ENCODE data around the gene NUBP2. TPM values are rescaled to one million over a fixed set of nuclear protein-coding genes. Genes with fewer than 3 reads are reported as not detected.

The NUBP2 gene
- total RNA-seq, 1 experiment from 2014 or later = 95.1 TPM

- no peaks in the 10 kb centered on the region for H3K36me3 ChIP-seq (ENCODE audit: low read depth, low read length)
Measured at GRCh38 chr16:1772908-1773702, 9.7 kb upstream of the NUBP2 start, which contains the start of gene MRPS34. Gene MRPS34 (minus strand): TSS chr16:1773134. CDS start chr16:1773119, 15 bp downstream.

GRCh38 chr16:1773703-1774447, 8.9 kb upstream of the NUBP2 start:
- TSS peak; percentile 6 for BruUV-seq (replicated peaks)
- Histone ChIP-seq H3K27me3 (ENCODE audit: low read length) (no peaks in the 10 kb centered on the region), H2AFZ (ENCODE audit: low read length) (0 out of 2 replicates have a peak overlapping the region, but pooled peaks have one; percentile 63), H3F3A (ENCODE audit: low read length, unreplicated experiment) (no peaks in the 10 kb centered on the region), H3K79me2 (ENCODE audit: low read length) (peaks cover 34% of the 10 kb centered on the region), H3K36me3 (ENCODE audit: low read depth, low read length) (no peaks in the 10 kb centered on the region), H3K4me3 (ENCODE audit: low read length) (peak overlapping the region; percentile 86), H3K9me2 (replicated peaks; ENCODE audit: low read length) (no peaks in the 10 kb centered on the region), H3K27ac (ENCODE audit: low read length) (no peak overlapping the region), H3K4me2 (ENCODE audit: low read length) (peak overlapping the region; percentile 100), H3K9me3 (ENCODE audit: low read length) (no peaks in the 10 kb centered on the region), H4K20me1 (ENCODE audit: low read length) (peaks cover 3% of the 10 kb centered on the region; the same call in 1 of the 2 replicates), H3K9ac (ENCODE audit: low read length) (peak overlapping the region; percentile 93), H3K4me1 (ENCODE audit: insufficient read depth, low read length) (peaks cover 12% of the 10 kb centered on the region; the same call in 1 of the 2 replicates)
- POLR2A ChIA-PET (ENCODE audit: unreplicated experiment) = interaction anchor here (1.2 kb wide), 1 partner anchor 9 kb away, joined by 7 read pairs; the partner anchor contains the start of genes NUBP2 and SPSB3
- intact Hi-C loops (cut with micrococcal nuclease) = loop anchor here (5.0 kb wide), 1 partner anchor 97 kb away; the partner anchor contains the start of gene JPT2
- ATAC-seq (peak; percentile 2; the same call in 1 of the 2 replicates), DNase-seq (no peak)
- TF ChIP-seq EZH2 (IDR thresholded peaks at IDR 0.05; ENCODE audit: low read length, unreplicated experiment) (no peak), EZH2phosphoT487 (IDR thresholded peaks at IDR 0.05; ENCODE audit: borderline replicate concordance, low read length) (no peak), CTCF (conservative IDR thresholded peaks at IDR 0.05; ENCODE audit: low read depth, low read length) (no peak)
- CTCF ChIA-PET = no interaction called here

More at GRCh38 chr16:1772908-1773702, 9.7 kb upstream of the NUBP2 start, which contains the start of gene MRPS34:
- Histone ChIP-seq H3K9me2 (replicated peaks; ENCODE audit: low read length) (no peaks in the 10 kb centered on the region), H3K4me3 (ENCODE audit: low read length) (peak within 1 kb of the TSS; percentile 86), H3K9me3 (ENCODE audit: low read length) (no peaks in the 10 kb centered on the region), H3K27ac (ENCODE audit: low read length) (peak within 1 kb of the TSS; percentile 65), H3K4me1 (ENCODE audit: insufficient read depth, low read length) (peaks cover 12% of the 10 kb centered on the region; the same call in 1 of the 2 replicates), H3K4me2 (ENCODE audit: low read length) (peak within 1 kb of the TSS; percentile 100), H3F3A (ENCODE audit: low read length, unreplicated experiment) (no peaks in the 10 kb centered on the region), H4K20me1 (ENCODE audit: low read length) (peaks cover 3% of the 10 kb centered on the region; the same call in 1 of the 2 replicates), H3K79me2 (ENCODE audit: low read length) (peaks cover 34% of the 10 kb centered on the region), H3K27me3 (ENCODE audit: low read length) (no peaks in the 10 kb centered on the region), H2AFZ (ENCODE audit: low read length) (peak within 1 kb of the TSS; percentile 64; the same call in 1 of the 2 replicates), H3K9ac (ENCODE audit: low read length) (peak within 1 kb of the TSS; percentile 93)
- CTCF ChIA-PET = no interaction called here
- ATAC-seq (peak; percentile 44), DNase-seq (peak; percentile 75)
- POLR2A ChIA-PET (ENCODE audit: unreplicated experiment) = interaction anchor here (0.6 to 1.2 kb wide), 2 partner anchors 9 to 212 kb away, joined by 3 to 14 read pairs; partner anchors contain the start of genes NUBP2 and SPSB3
- intact Hi-C loops (cut with micrococcal nuclease) = loop anchor here (5.0 kb wide), 1 partner anchor 96 kb away; the partner anchor contains the start of gene JPT2
- TF ChIP-seq EZH2 (IDR thresholded peaks at IDR 0.05; ENCODE audit: low read length, unreplicated experiment) (no peak), CTCF (conservative IDR thresholded peaks at IDR 0.05; ENCODE audit: low read depth, low read length) (peak; percentile 63)
- no TSS peak for BruUV-seq (replicated peaks)

Measured in PC-3 (cell line).